Measurements from ENCODE around the gene EPHA10.

DNA sequence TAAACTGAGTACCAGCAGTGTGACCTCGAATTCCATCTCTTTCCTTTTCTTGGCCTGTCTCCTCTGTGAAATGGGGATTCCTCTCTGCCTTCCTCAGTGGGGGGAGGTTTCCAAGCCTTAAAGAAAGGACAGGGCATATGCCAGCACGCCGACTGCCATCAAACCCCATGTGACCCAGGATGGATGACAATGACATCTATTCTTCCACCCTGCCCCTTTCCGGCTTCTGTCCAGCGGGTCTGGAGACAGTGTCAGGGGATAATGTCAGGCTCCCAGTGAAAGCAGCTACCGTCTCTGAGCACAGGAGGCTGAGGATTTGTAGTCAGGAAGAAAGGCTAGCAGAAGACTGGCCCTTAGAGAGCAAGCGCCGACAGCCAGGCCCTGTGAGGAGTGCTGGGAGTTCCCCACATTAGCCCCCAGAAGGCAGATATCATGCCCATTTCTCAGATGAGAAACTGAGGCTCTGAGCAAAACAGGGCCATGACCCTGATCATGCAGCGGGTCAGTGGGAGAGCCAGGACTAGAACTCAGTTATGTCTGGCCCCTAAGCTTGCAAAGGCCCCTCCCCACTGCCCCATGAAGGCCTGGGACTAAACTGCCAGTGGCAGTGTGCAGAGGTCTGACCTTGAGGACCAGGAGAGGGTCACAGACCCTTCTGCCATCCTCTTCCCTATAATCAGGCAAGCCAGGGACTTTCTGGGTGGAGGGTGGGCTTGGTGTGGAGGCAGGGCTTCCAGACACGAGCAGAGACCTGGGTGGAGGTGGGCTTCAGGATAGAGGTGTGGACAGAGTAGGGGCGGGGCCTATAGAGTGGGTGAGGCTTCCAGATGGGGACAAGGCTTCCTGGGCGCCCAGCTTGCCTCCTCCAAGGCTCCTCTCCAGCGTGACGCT lies 42.5 kb downstream of the EPHA10 start:
- no peak for TF ChIP-seq EZH2 (IDR thresholded peaks at IDR 0.05; ENCODE audit: insufficient read depth, poor library complexity, severe bottlenecking)
- TF ChIP-seq EZH2phosphoT487 (IDR thresholded peaks at IDR 0.05; ENCODE audit: insufficient read depth, low read depth) = no peak
